Measurements from ENCODE around the gene CYP26B1. TPM values are rescaled to one million over a fixed set of nuclear protein-coding genes. Genes with fewer than 3 reads are reported as not detected.

CYP26B1 gene
- total and polyA plus RNA-seq, 2 donors (not counting 3 experiments of a cell fraction or from before 2014, with no cell fraction given), result 0.30 to 1.1 TPM

DNA sequence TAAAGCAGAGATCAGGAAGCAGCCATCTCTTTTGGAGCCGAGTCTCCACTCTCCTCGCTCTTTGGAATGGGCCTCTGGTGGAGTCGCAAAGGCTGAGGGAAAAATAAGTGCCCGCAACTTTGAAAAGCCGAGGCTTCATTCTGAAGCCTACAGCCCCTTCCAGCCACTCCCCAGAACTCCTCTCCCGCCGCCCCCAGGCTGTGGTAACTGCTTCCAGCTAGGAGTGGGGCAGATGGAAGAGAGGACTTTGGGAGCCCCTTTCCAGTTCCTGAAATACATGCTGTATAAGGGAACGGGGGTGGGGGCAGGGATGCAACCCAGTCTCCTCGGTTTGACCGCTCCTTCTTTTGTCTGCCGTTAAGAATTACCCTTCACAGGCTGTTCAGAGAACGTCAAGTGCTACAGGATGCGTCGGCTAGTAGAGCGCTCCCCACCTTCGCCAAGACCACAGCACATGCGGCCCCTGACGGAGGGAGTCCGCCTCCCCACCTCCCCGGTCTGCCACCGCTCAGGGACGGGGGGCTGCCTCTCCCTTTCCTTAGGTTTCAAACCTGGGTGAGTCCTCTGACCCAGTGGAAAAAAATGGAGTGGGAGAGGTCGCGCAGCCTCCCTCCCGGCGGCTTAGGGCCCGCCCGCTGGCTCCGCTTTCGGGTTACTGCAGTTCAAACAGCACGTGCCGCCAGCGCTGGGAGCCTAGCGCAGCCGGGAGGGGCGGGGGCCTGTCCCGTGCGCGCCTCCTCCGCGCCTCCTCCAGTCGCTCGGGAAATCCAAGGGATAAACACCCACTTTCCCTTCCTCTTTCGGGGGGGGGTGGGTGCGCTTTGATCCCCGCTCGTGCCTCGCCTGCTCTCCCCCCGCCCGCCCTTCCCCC lies 4.9 kb downstream of the CYP26B1 start:
- TF ChIP-seq POLR2AphosphoS5 (IDR thresholded peaks at IDR 0.05; ENCODE audit: insufficient read depth, low read depth, low read length) (no peak), GATA2 (IDR thresholded peaks at IDR 0.05; ENCODE audit: insufficient read depth, insufficient read length, low read depth, low read length) (no peak), EZH2 (IDR thresholded peaks at IDR 0.05; ENCODE audit: borderline replicate concordance, low read depth, low read length, severe bottlenecking) (no peak), POLR2A (IDR thresholded peaks at IDR 0.05; ENCODE audit: low read depth, low read length) (no peak), MYC (IDR thresholded peaks at IDR 0.05; ENCODE audit: low read depth, low read length) (no peak), FOS (IDR thresholded peaks at IDR 0.05; ENCODE audit: borderline replicate concordance, insufficient read depth, low read length) (no peak), JUN (IDR thresholded peaks at IDR 0.05; ENCODE audit: borderline replicate concordance, insufficient read depth, insufficient read length, low read depth) (no peak), CTCF (IDR thresholded peaks at IDR 0.05; ENCODE audit: extremely low read depth in 1 of 2, insufficient read depth in 1 of 2, low read depth in 1 of 2, low read length in 2 of 2) (no peak)
- TF ChIP-seq, protein P1, sequence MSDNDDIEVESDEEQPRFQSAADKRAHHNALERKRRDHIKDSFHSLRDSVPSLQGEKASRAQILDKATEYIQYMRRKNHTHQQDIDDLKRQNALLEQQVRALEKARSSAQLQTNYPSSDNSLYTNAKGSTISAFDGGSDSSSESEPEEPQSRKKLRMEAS (IDR thresholded peaks at IDR 0.05; ENCODE audit: insufficient read depth, insufficient read length), result no peak
- FAIRE-seq (no peak), DNase-seq (ENCODE audit: low read depth, low spot score) (peak; percentile 28)
- CTCF ChIA-PET, result interaction anchor here (1.0 kb wide), 1 partner anchor 219 kb away, joined by 4 read pairs; no protein-coding TSS in a partner anchor
- H3K27ac ChIP-seq (ENCODE audit: insufficient read depth, low read depth, low read length), result no peak overlapping the region
- H3K9me3 ChIP-seq (replicated peaks; ENCODE audit: control insufficient read depth, insufficient read depth, low read length), result no peaks in the 10 kb centered on the region
- no peak overlapping the region for H3K9ac ChIP-seq (replicated peaks; ENCODE audit: extremely low read depth, insufficient read depth, low read length)
- BruUV-seq (replicated peaks), result no TSS peak
- POLR2A ChIA-PET, result no interaction called here
- H3K79me2 ChIP-seq (ENCODE audit: control insufficient read depth, insufficient read depth, low read length), result no peaks in the 10 kb centered on the region
- no peaks in the 10 kb centered on the region for H3K9me1 ChIP-seq (replicated peaks; ENCODE audit: control insufficient read depth, extremely low read depth, insufficient read depth, low read length)
- H4K20me1 ChIP-seq (replicated peaks; ENCODE audit: control insufficient read depth, extremely low read depth, insufficient read depth, low read length), result no peaks in the 10 kb centered on the region
- H3K4me1 ChIP-seq (ENCODE audit: control insufficient read depth, extremely low read depth, insufficient read depth, low read length), result peaks cover 14% of the 10 kb centered on the region
- intact Hi-C loops (cut with micrococcal nuclease) (no loop called here), dilution Hi-C loops (cut with MboI; ENCODE audit: extremely low pct_ligation_motif_present, low sequenced_read_pairs) (no loop called here)
- H2AFZ ChIP-seq (ENCODE audit: low read depth, low read length), result no peak overlapping the region
- H3K27me3 ChIP-seq (ENCODE audit: control insufficient read depth in 2 of 2, insufficient read depth in 2 of 2, low read length in 2 of 2), result peaks cover 34 to 52% of the 10 kb centered on the region in 2 experiments
- H3K36me3 ChIP-seq (ENCODE audit: control insufficient read depth in 2 of 2, extremely low read depth in 1 of 2, insufficient read depth in 2 of 2, low read length in 2 of 2), result no peaks in the 10 kb centered on the region
- peak overlapping the region in 1 of 3 experiments; percentile 19 for H3K4me3 ChIP-seq (replicated peaks in 1 of 3; ENCODE audit: insufficient read depth in 1 of 3, low read depth in 1 of 3, low read length in 3 of 3)
- no peak overlapping the region for H3K4me2 ChIP-seq (ENCODE audit: insufficient read depth, low read length)
